ENCODE measurements around the gene MSN.
"Not testable (repeated sequence)": the region's sequence is repeated elsewhere in the genome, so short reads cannot be mapped to it uniquely, and the experiment has no call there.

The MSN gene

DNA sequence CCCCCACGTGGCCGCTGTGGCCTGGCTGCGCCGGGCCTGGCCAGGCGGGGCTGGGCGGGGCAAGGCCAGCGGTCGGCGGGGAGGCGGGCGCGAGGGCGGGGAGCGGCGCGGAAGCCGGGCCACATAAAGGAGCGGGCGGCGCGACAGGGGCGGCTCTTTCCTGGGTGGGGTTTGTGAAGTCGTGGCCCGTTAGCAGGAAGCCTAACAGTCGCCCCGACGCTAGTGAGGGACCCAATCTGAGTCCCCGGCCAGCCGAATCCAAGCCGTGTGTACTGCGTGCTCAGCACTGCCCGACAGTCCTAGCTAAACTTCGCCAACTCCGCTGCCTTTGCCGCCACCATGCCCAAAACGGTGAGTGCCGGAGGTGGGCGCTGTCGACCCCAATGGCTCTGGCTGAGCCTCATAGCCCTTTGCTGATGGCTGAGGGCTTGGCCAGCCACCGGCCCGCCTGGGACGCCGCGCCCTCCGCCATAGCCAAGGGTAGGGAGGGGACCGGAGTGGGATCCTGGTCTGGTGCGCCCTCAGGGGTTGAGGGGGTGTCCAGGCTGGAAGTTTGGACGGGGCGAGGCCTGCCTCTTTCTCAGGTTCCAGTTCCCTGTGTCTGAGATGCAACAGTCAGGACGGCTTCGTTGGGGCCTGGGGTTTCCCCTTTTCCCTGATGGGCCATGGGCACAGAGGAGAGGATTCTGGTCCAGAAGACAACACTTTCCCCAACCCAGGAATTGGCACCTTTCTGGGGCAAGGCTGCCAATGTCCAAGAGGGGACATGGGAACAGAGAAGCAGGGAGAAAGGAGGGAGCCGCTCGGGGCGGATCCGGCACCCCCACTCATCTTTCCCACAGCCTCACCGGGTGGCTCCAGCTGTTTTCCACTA, at the start of gene MSN:
MSN (plus strand) TSS at position 152 of the 874 bp plus-strand sequence; CDS start at position 340, 188 bp downstream.
- H3K27me3 Mint-ChIP-seq, result no peaks in the 10 kb centered on the region
- H3K4me1 Mint-ChIP-seq, result peaks cover 35% of the 10 kb centered on the region
- H3K4me3 Mint-ChIP-seq, result peak within 1 kb of the TSS; percentile 97
- ATAC-seq (ENCODE audit: low read depth), result peak; percentile 77
- H3K36me3 Mint-ChIP-seq, result peaks cover 23% of the 10 kb centered on the region
- H3K27ac Mint-ChIP-seq, result peak within 1 kb of the TSS; percentile 92
- H3K9me3 Mint-ChIP-seq, result no peaks in the 10 kb centered on the region
- peak; percentile 27 to 36 for DNase-seq (ENCODE audit: low spot score in 2 of 2)

DNA sequence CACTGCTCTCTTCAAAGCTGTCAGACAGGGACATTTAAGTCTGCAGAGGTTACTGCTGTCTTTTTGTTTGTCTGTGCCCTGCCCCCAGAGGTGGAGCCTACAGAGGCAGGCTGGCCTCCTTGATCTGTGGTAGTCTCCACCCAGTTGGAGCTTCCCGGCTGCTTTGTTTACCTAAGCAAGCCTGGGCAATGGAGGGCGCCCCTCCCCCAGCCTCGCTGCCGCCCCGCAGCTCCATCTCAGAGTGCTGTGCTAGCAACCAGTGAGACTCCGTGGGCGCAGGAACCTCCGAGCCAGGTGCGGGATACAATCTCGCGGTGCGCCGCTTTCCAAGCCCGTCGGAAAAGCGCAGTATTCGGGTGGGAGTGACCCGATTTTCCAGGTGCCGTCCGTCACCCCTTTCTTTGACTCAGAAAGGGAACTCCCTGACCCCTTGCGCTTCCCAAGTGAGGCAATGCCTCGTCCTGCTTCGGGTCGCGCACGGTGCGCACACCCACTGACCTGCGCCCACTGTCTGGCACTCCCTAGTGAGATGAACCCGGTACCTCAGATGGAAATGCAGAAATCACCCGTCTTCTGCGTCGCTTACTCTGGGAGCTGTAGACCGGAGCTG, 47.3 kb upstream of the MSN start:
- not testable (repeated sequence) for H3K4me3 Mint-ChIP-seq; ATAC-seq (ENCODE audit: low read depth); DNase-seq (ENCODE audit: low spot score in 2 of 2); H3K36me3 Mint-ChIP-seq; H3K4me1 Mint-ChIP-seq; H3K27ac Mint-ChIP-seq; H3K9me3 Mint-ChIP-seq; H3K27me3 Mint-ChIP-seq

DNA sequence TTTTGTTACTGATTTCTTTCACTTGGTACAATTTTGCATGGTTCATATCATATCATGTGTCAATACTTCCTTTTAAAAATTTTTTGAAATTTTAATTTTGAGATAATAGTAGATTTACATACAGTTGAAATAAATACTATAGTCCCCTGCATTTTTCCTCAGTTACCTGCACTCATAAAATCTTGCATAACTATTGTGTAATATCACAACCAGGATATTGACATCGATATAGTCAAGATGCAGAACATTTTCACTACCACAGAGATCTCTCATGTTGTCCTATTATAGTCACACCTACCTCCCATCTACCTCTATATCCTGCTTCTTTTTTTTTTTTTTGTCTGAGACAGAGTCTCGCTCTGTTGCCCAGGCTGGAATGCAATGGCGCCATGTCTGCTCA, 36.7 kb upstream of the MSN start:
- H3K36me3 Mint-ChIP-seq, result no peaks in the 10 kb centered on the region
- H3K4me1 Mint-ChIP-seq, result peaks cover 8% of the 10 kb centered on the region
- H3K4me3 Mint-ChIP-seq, result no peak overlapping the region
- H3K27ac Mint-ChIP-seq, result no peak overlapping the region
- ATAC-seq (ENCODE audit: low read depth), result no peak
- no peaks in the 10 kb centered on the region for H3K27me3 Mint-ChIP-seq
- no peak for DNase-seq (ENCODE audit: low spot score in 2 of 2)
- no peaks in the 10 kb centered on the region for H3K9me3 Mint-ChIP-seq

DNA sequence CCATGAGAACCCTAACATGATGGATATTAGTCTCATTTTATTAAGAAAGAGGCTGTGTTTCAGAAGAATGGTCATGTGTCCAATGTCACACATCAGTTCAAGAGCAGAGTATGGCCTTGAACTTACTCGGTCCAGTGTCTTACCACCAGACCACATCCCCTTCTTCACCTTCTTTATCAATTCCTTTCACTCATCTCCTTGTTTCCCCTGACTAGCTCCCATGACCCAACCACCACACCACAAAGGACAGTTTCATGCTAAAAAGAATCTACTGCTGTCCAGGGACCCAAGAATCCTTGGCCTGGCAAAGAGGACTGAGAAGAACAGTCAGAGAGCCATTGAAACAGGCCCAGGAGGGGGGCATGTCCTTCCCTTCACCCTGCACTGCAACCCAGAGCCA, 33.6 kb upstream of the MSN start:
- Mint-ChIP-seq H3K36me3 (no peaks in the 10 kb centered on the region), H3K27ac (no peak overlapping the region), H3K27me3 (no peaks in the 10 kb centered on the region)

DNA sequence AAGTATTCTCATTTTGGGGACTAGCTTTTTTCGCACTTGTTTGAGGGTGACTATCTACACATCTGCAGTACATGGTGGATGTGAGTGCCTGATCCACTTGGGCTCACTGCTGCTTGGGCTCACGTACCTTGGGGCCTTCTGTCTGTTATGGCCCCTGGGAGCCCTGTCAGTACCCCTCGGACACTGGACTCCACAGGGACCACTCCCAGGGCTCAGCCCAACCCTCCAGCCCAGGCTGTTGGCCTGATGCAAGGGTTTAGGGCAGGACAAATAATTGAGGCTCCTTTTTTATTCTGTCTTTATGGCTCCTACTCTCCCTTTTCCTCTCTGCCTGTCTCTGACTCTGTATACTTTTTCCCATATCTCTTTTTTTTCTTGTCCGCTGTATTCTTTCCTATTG, 32.7 kb upstream of the MSN start:
- H3K4me1 Mint-ChIP-seq, result peaks cover 8% of the 10 kb centered on the region
- DNase-seq (ENCODE audit: low spot score in 2 of 2), result no peak
- no peaks in the 10 kb centered on the region for H3K36me3 Mint-ChIP-seq
- H3K4me3 Mint-ChIP-seq, result no peak overlapping the region
- no peaks in the 10 kb centered on the region for H3K27me3 Mint-ChIP-seq
- no peak for ATAC-seq (ENCODE audit: low read depth)
- H3K27ac Mint-ChIP-seq, result no peak overlapping the region
- H3K9me3 Mint-ChIP-seq, result no peaks in the 10 kb centered on the region

More for the DNA sequence above, 33.6 kb upstream of the MSN start:
- Mint-ChIP-seq H3K4me1 (peaks cover 8% of the 10 kb centered on the region), H3K4me3 (no peak overlapping the region), H3K9me3 (no peaks in the 10 kb centered on the region)
- DNase-seq (ENCODE audit: low spot score in 2 of 2) (no peak), ATAC-seq (ENCODE audit: low read depth) (no peak)

DNA sequence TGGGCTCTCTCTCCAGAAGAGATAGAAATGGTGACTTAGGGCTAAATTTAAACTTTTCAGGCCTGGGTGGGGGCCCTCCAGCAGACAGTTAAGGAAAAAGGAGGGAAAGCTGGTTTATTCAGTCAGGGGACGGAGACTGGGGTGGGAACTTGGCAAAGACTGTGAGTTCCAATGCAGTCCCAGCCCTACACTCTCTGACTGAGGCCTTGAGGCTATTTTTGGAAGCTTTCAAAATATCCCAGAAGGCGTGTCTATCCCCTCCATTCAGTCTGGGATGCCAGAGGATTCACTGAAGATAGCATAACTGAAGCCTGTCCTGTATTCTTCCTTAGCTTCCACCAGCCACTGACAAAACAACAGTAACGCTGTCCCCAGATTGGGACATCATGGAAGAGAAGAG, 32.1 kb upstream of the MSN start:
- DNase-seq (ENCODE audit: low spot score in 2 of 2) (no peak), ATAC-seq (ENCODE audit: low read depth) (no peak)
- Mint-ChIP-seq H3K36me3 (no peaks in the 10 kb centered on the region), H3K9me3 (no peaks in the 10 kb centered on the region), H3K4me1 (peaks cover 8% of the 10 kb centered on the region), H3K27ac (no peak overlapping the region), H3K4me3 (no peak overlapping the region), H3K27me3 (no peaks in the 10 kb centered on the region)

DNA sequence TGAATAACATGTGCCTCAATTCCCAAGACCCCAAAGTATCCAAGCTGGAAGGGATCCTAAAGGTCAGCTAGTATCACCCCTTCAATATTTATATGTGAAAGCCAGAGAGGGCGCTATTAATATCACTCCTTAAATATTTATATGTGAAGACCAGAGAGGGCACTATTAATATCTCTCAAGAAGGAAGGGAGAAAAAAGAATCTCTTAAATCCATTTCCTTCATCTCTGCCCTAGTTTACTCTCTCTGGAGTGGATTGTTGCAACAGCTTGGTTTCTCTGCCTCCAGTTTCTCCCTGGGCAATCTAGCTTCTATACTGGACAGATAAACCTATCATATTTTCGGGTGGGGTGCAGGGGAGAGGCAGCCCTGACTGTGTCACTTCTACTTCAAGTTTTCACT, 31.6 kb upstream of the MSN start:
- Mint-ChIP-seq H3K27ac (no peak overlapping the region), H3K9me3 (no peaks in the 10 kb centered on the region), H3K36me3 (no peaks in the 10 kb centered on the region), H3K4me3 (no peak overlapping the region), H3K4me1 (peaks cover 8% of the 10 kb centered on the region), H3K27me3 (no peaks in the 10 kb centered on the region)
- ATAC-seq (ENCODE audit: low read depth) (no peak), DNase-seq (ENCODE audit: low spot score in 2 of 2) (no peak)

DNA sequence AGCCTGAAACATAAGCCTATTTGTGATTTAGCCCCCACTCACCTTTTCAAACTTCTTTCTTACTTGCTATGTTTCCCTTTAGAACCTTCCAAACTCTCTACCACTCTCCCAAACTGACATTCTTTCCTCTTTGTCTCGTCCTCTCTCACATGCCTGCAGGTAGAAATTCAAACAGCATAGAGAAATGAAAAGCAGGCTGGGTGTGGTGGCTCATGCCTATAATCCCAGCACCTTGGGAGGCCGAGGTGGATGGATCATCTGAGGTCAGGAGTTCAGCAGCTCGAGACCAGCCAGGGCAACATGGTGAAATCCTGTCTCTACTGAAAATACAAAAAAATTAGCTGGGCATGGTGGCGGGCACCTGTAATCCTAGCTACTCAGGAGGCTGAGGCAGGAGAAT, 31.2 kb upstream of the MSN start:
- not testable (repeated sequence) for H3K36me3 Mint-ChIP-seq; H3K9me3 Mint-ChIP-seq; H3K27ac Mint-ChIP-seq; H3K27me3 Mint-ChIP-seq; H3K4me3 Mint-ChIP-seq; DNase-seq (ENCODE audit: low spot score in 2 of 2); ATAC-seq (ENCODE audit: low read depth); H3K4me1 Mint-ChIP-seq

DNA sequence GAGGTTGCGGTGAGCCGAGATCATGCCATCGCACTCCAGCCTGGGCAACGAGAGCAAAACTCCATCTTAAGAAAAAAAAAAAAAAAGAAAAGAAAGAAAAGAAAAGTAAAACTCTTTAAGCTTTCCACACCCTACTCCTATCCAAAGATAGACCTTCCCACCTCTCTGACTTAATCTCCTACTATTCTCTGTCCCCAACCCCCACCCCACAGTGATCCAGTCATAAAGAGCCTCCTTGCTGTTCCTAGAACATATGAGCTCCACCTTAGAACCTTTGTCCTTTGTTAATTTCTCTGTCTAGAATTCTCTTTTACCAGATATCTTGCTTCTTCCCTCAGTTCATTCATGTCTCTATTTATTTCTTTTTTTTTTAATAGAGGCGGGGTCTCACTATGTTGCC, 30.1 kb upstream of the MSN start:
- H3K4me3 Mint-ChIP-seq, result no peak overlapping the region
- no peaks in the 10 kb centered on the region for H3K9me3 Mint-ChIP-seq

DNA sequence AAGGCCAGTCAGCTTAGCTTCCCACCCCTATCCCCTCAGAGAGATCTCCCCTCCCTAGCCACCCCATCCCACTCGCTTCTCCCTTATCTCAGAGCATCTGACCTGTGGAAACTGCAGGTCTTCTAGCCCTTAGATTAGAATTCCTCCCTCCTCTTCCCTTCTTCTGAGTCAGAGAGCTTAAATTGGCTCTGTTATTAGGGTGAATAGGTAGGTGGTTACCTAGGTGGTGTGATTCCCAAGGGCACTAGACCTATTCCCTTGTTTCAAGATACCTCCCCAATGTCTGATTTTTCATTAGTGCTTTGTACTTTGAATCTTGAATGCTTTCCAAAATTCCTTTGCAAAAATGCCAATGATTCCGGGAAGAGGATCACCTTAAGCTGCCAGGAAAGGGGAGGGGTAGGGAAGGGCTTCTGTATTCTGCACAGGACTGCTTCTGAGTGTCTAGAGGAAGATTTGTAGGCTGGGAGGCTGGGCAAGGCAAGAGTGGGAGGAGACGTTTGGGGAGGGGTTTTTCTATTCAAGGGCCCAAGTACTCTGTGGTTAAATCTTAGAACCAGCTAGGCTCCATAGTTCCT, 24.5 kb upstream of the MSN start:
- Mint-ChIP-seq H3K27me3 (no peaks in the 10 kb centered on the region), H3K4me1 (no peaks in the 10 kb centered on the region), H3K36me3 (no peaks in the 10 kb centered on the region), H3K9me3 (no peaks in the 10 kb centered on the region), H3K4me3 (no peak overlapping the region), H3K27ac (no peak overlapping the region)
- DNase-seq (ENCODE audit: low spot score in 2 of 2) (no peak), ATAC-seq (ENCODE audit: low read depth) (no peak)

More for the DNA sequence above, 30.1 kb upstream of the MSN start:
- H3K4me1 Mint-ChIP-seq, result peaks cover 8% of the 10 kb centered on the region
- no peaks in the 10 kb centered on the region for H3K27me3 Mint-ChIP-seq
- ATAC-seq (ENCODE audit: low read depth) (no peak), DNase-seq (ENCODE audit: low spot score in 2 of 2) (no peak)
- H3K36me3 Mint-ChIP-seq, result no peaks in the 10 kb centered on the region
- H3K27ac Mint-ChIP-seq, result no peak overlapping the region

DNA sequence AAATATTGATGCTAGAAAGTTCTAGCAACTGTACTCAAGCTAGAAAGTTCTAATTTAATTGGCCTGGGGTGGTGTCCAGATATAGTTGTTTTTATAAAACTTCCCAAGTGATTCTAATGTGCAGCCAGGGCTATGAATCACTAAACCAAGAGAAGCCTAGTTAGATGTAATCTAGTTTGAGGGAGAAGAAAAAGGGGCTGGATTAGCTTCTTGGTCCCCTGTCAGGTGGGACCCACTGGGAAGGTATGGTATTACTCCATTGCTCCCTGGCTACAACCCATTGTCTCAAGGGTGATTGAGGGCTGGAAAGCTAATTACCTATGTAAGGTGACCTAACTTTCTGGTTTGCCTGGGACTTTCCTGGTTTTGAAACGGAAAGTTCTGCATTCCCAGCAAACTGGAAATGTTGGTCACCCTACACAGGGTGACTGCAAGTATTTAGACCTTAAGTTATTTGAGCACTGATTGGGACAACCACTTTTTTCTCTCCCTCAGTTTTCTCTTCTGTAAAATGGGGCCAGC, 23.9 kb upstream of the MSN start:
- Mint-ChIP-seq H3K27me3 (no peaks in the 10 kb centered on the region), H3K36me3 (no peaks in the 10 kb centered on the region), H3K27ac (no peak overlapping the region), H3K4me3 (no peak overlapping the region), H3K9me3 (no peaks in the 10 kb centered on the region), H3K4me1 (no peaks in the 10 kb centered on the region)
- ATAC-seq (ENCODE audit: low read depth) (no peak), DNase-seq (ENCODE audit: low spot score in 2 of 2) (no peak)

DNA sequence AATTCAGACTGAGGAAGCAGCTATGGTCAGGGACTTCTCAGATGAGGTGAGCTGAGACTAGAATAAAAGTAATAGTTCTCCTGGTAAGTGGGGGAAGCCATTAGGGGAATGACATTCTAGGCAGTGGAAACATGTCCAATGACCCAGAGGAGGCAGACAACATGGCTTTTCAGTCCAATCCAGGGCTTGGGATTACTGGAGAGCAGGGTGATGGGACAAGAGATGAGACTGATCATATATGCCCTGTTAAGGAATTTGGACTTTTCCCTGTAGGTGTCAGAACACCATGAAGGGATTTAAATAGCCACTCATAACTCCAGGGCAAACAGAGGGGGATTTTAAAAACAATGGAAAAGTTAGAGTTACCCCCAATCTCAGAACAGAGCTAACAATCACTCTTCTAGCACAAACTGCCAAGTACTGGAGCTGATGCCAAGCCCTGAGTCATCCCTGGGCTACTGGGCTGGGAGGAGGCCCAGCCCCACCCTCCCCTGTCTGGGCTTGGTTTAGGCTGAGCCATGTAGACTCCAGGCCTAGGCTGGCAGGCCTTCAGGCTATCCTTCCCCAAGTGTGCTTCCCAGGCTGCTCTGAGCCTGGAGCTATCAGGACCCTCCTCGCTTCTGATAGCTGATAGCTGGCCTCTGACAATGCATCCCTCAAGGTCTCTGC, 22.7 kb upstream of the MSN start:
- H3K9me3 Mint-ChIP-seq, result no peaks in the 10 kb centered on the region
- H3K4me3 Mint-ChIP-seq, result no peak overlapping the region
- no peaks in the 10 kb centered on the region for H3K36me3 Mint-ChIP-seq
- no peaks in the 10 kb centered on the region for H3K27me3 Mint-ChIP-seq
- ATAC-seq (ENCODE audit: low read depth) (no peak), DNase-seq (ENCODE audit: low spot score in 2 of 2) (no peak)
- H3K4me1 Mint-ChIP-seq, result peaks cover 2% of the 10 kb centered on the region
- H3K27ac Mint-ChIP-seq, result no peak overlapping the region

DNA sequence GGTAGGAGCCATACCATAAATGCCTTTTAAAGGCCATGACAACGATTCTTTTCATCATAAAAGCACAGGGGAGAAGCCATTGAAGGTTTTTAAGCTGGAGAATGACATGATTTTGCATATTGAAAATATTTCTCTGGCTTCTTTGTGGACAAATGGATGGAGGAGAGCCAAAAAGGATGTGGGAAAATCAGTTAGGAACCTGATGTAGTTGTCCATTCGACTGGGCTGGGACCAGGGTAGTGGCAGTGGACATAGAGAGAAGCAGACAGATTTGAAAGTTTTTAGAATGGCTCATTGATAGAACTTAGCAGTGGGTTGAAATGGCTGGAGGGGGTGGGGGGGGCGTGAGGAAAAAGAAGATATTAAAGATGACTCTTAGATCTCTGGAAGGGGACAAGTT, 19.7 kb upstream of the MSN start:
- Mint-ChIP-seq H3K36me3 (peaks cover 2% of the 10 kb centered on the region), H3K27me3 (no peaks in the 10 kb centered on the region), H3K4me1 (peaks cover 2% of the 10 kb centered on the region), H3K9me3 (no peaks in the 10 kb centered on the region), H3K4me3 (no peak overlapping the region), H3K27ac (no peak overlapping the region)
- no peak for ATAC-seq (ENCODE audit: low read depth)
- DNase-seq (ENCODE audit: low spot score in 2 of 2), result no peak

DNA sequence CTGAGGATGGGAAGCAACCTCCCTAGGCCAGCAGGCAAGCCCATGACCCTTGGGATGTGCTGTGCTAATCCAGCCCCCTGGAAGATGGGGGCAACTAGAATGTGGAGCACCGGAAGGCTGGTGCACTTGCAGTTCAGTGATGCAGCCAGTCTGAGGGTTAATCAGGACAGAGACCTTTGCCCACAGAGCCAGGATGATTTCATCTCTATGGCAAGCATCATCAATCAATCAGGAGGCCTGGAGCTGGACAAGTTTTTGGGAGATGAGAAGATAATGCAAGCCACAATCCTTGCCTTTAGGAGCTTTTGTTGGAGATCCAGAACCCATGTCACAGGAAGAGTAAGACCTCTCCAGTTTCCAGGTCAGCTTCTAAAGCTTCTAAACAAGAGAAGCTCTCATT, 15.4 kb upstream of the MSN start:
- DNase-seq (ENCODE audit: low spot score in 2 of 2) (no peak), ATAC-seq (ENCODE audit: low read depth) (no peak)
- H3K27me3 Mint-ChIP-seq, result no peaks in the 10 kb centered on the region
- H3K4me1 Mint-ChIP-seq, result peaks cover 14% of the 10 kb centered on the region
- H3K27ac Mint-ChIP-seq, result no peak overlapping the region
- no peak overlapping the region for H3K4me3 Mint-ChIP-seq
- no peaks in the 10 kb centered on the region for H3K9me3 Mint-ChIP-seq
- H3K36me3 Mint-ChIP-seq, result peaks cover 2% of the 10 kb centered on the region
